ENCODE results near the gene CMTM6. TPM values are rescaled to one million over a fixed set of nuclear protein-coding genes. Genes with fewer than 3 reads are reported as not detected.
A peak's percentile ranks its signal among the peaks of the same experiment; 100 is the strongest.

CMTM6 gene
- total and polyA plus RNA-seq, 9 of the 15 experiments (the other 6 are each of a cell fraction or from before 2014, with no cell fraction given): 8.9 to 39.7 (median 19.5) TPM

- TF ChIP-seq TAF1 (IDR thresholded peaks at IDR 0.05; ENCODE audit: control insufficient read depth, extremely low read depth, insufficient read depth, low read length, severe bottlenecking) (no peak), MAFF (IDR thresholded peaks at IDR 0.05; ENCODE audit: low read length) (0 out of 2 replicates have a peak, but pooled peaks have one; percentile 24), ATF7 (IDR thresholded peaks at IDR 0.05) (peak; percentile 59), DMBX1 (CRISPR knock-in tag; IDR thresholded peaks at IDR 0.05; ENCODE audit: borderline replicate concordance) (no peak), SMAD3 (CRISPR knock-in tag; conservative IDR thresholded peaks at IDR 0.05) (no peak), GATAD2B (IDR thresholded peaks at IDR 0.05; ENCODE audit: borderline replicate concordance) (no peak), RB1 (IDR thresholded peaks at IDR 0.05; ENCODE audit: low read depth) (peak; percentile 59; the same call in 1 of the 2 replicates), MEF2D (tag; conservative IDR thresholded peaks at IDR 0.05; ENCODE audit: low read depth) (no peak), HCFC1 (IDR thresholded peaks at IDR 0.05; ENCODE audit: low read depth, low read length) (0 out of 2 replicates have a peak, but pooled peaks have one; percentile 22), ZNF316 (IDR thresholded peaks at IDR 0.05) (peak; percentile 66), USF2 (CRISPR knock-in tag; IDR thresholded peaks at IDR 0.05) (no peak), CXXC5 (CRISPR knock-in tag; IDR thresholded peaks at IDR 0.05) (no peak), KAT2B (IDR thresholded peaks at IDR 0.05; ENCODE audit: low read depth, low read length) (no peak), ZNF143 (CRISPR knock-in tag; IDR thresholded peaks at IDR 0.05) (no peak), BHLHE40 (IDR thresholded peaks at IDR 0.05; ENCODE audit: low read length) (0 out of 2 replicates have a peak, but pooled peaks have one; percentile 20), ZNF24 (IDR thresholded peaks at IDR 0.05) (no peak; the same call in 1 of the 2 replicates), CC2D1A (IDR thresholded peaks at IDR 0.05) (peak; percentile 82), SP1 (CRISPR knock-in tag; IDR thresholded peaks at IDR 0.05) (0 out of 2 replicates have a peak, but pooled peaks have one; percentile 47), EGR1 (conservative IDR thresholded peaks at IDR 0.05) (no peak), ZNF384 (IDR thresholded peaks at IDR 0.05; ENCODE audit: low read depth, low read length) (peak; percentile 46; the same call in 1 of the 2 replicates), CTCFL (IDR thresholded peaks at IDR 0.05; ENCODE audit: borderline replicate concordance, insufficient read depth, low read depth, low read length, poor library complexity, severe bottlenecking) (no peak)
- TF ChIP-seq, protein P1, sequence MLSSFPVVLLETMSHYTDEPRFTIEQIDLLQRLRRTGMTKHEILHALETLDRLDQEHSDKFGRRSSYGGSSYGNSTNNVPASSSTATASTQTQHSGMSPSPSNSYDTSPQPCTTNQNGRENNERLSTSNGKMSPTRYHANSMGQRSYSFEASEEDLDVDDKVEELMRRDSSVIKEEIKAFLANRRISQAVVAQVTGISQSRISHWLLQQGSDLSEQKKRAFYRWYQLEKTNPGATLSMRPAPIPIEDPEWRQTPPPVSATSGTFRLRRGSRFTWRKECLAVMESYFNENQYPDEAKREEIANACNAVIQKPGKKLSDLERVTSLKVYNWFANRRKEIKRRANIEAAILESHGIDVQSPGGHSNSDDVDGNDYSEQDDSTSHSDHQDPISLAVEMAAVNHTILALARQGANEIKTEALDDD (IDR thresholded peaks at IDR 0.05): peak; percentile 89
- TF ChIP-seq, protein P2, sequence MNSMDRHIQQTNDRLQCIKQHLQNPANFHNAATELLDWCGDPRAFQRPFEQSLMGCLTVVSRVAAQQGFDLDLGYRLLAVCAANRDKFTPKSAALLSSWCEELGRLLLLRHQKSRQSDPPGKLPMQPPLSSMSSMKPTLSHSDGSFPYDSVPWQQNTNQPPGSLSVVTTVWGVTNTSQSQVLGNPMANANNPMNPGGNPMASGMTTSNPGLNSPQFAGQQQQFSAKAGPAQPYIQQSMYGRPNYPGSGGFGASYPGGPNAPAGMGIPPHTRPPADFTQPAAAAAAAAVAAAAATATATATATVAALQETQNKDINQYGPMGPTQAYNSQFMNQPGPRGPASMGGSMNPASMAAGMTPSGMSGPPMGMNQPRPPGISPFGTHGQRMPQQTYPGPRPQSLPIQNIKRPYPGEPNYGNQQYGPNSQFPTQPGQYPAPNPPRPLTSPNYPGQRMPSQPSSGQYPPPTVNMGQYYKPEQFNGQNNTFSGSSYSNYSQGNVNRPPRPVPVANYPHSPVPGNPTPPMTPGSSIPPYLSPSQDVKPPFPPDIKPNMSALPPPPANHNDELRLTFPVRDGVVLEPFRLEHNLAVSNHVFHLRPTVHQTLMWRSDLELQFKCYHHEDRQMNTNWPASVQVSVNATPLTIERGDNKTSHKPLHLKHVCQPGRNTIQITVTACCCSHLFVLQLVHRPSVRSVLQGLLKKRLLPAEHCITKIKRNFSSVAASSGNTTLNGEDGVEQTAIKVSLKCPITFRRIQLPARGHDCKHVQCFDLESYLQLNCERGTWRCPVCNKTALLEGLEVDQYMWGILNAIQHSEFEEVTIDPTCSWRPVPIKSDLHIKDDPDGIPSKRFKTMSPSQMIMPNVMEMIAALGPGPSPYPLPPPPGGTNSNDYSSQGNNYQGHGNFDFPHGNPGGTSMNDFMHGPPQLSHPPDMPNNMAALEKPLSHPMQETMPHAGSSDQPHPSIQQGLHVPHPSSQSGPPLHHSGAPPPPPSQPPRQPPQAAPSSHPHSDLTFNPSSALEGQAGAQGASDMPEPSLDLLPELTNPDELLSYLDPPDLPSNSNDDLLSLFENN (IDR thresholded peaks at IDR 0.05; ENCODE audit: low read depth in 2 of 2, low read length in 2 of 2): 0 out of 4 replicates have a peak, but pooled peaks of 1 of the 2 experiments have one; percentile 25
Observed at GRCh38 chr3:32510075-32510724, 7.5 kb upstream of the CMTM6 start (continued).

Measured in K562 (cell line).